ENCODE measurements around the gene ADAMTS1. TPM values are rescaled to one million over a fixed set of nuclear protein-coding genes. Genes with fewer than 3 reads are reported as not detected.
A peak's percentile ranks its signal among the peaks of the same experiment; 100 is the strongest.

ADAMTS1 gene
- total RNA-seq, 1 donor from 2014 or later: 7.5 TPM

- DNase-seq: peak; percentile 51
These were observed 747 bp downstream of the ADAMTS1 start for GRCh38 chr21:26844258-26845065.

GRCh38 chr21:26843933-26844257 is 1.3 kb downstream of the ADAMTS1 start:
- DNase-seq: no peak

- peak; percentile 83 for DNase-seq
These were observed 2.0 kb downstream of the ADAMTS1 start for GRCh38 chr21:26842974-26843932.

GRCh38 chr21:26842300-26842699 is 2.9 kb downstream of the ADAMTS1 start:
- DNase-seq: no peak

GRCh38 chr21:26840912-26841311 is 4.3 kb downstream of the ADAMTS1 start:
- DNase-seq: no peak

- no peak for DNase-seq
These were observed 5.0 kb downstream of the ADAMTS1 start for GRCh38 chr21:26840201-26840600.

GRCh38 chr21:26837539-26837938 is 7.7 kb downstream of the ADAMTS1 start:
- DNase-seq: no peak

GRCh38 chr21:26836528-26836927 is 8.7 kb downstream of the ADAMTS1 start:
- no peak for DNase-seq

GRCh38 chr21:26835714-26836265 is 9.4 kb downstream of the ADAMTS1 start:
- no peak for DNase-seq

- DNase-seq: no peak
These were observed 10.0 kb downstream of the ADAMTS1 start for GRCh38 chr21:26835027-26835713.

GRCh38 chr21:26834181-26834905 is 10.9 kb downstream of the ADAMTS1 start:
- DNase-seq: no peak

- DNase-seq: no peak
These were observed 11.7 kb downstream of the ADAMTS1 start for GRCh38 chr21:26833460-26833939.

GRCh38 chr21:26833011-26833410 is 12.2 kb downstream of the ADAMTS1 start:
- no peak for DNase-seq

- DNase-seq: no peak
These were observed 12.7 kb downstream of the ADAMTS1 start for GRCh38 chr21:26832546-26832945.

GRCh38 chr21:26826801-26827200 is 18.4 kb downstream of the ADAMTS1 start:
- no peak for DNase-seq

GRCh38 chr21:26820509-26820908 is 24.7 kb downstream of the ADAMTS1 start:
- no peak for DNase-seq

- DNase-seq: no peak
These were observed 25.4 kb downstream of the ADAMTS1 start for GRCh38 chr21:26819740-26820324.

GRCh38 chr21:26818906-26819305 is 26.3 kb downstream of the ADAMTS1 start:
- DNase-seq: no peak

- DNase-seq: no peak
These were observed 30.0 kb downstream of the ADAMTS1 start for GRCh38 chr21:26815197-26815596.

GRCh38 chr21:26814386-26814785 is 30.8 kb downstream of the ADAMTS1 start:
- DNase-seq: no peak

GRCh38 chr21:26813426-26813998 is 31.7 kb downstream of the ADAMTS1 start:
- DNase-seq: no peak

Data from occipital lobe (tissue), 2 donors.